CD4-positive, alpha-beta T cell treated with Interleukin-4 for 4 hours (primary cell): ENCODE data around the gene PHF21A.

Experiments
- DNase-seq: peaks from one replicate; pipeline ENCODE4 v3.0.0-alpha.2; 2020

The PHF21A gene

DNA sequence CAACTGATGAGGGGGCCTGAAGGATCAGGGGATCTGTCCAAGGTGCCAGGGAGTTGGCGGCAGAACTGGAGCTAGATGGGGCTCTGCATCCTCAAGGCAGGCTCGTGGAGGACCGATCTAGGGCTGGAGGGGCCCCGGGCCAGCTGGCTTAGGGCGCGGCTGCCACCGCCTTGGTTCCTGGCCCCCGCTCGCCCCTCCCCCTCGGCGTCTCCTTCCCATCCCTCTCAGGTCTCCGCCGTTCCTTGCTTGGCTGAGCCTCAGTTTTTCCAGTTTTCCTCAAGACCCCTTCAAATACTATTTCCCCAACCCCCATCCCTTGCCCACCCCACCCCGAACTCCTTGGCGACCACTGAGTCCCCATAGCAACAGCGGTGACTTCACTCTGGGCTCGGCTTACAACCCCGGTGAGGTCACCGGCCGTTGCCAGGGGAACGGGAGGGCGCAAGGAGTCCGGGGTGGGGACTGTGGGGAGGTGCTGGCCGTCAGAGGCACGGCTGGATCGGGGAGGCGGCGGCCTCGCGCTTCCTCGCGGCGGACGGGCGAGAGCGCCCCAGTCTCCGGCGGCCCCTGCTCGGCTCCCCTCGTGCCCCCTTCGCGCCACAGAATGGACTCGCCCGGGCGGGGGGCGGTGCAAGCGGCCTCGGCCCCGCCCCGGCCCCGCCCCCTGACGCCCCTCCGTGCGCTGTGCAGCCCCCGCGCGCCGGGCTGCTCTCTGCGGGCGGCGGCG lies 221.6 kb downstream of the PHF21A start:
- DNase-seq, result peak; percentile 69

DNA sequence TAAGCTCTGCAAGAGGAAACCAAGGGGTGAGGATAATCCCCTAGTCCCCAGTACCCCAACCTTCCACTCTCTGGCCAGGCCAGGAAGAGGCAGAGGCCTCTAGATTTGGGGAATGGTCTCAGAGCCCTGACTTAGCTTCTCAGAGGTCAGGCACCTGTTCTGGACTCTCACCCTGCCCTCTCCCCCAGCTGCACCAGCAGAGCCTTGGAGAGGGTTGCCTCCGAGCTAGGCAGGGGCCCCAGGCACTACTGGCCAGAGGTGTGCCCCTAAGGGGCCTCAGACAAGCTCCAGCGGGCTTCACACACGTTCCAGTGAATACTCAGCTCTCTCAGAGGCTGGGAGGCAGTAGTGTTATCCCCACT lies 222.2 kb downstream of the PHF21A start:
- no peak for DNase-seq

DNA sequence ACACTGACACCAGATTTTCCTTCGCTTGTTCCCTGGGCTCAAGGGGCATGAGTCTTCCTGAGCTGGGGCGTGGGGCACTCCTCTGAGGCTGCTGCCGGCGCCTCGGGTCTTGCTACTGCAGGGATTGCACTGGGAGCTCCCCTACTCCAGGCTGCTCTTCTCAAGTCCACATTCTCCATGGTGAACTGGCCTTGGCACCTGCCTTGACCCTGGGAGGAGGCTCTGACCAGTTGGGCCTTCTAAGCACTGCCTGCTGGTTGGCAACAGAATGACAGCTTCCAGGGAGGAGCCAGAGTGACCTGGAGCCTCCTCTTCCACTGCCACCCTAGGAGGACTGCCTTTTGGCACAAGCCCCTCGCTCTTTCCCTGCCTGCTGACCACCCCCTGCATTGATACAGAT lies 223.7 kb downstream of the PHF21A start:
- no peak for DNase-seq

DNA sequence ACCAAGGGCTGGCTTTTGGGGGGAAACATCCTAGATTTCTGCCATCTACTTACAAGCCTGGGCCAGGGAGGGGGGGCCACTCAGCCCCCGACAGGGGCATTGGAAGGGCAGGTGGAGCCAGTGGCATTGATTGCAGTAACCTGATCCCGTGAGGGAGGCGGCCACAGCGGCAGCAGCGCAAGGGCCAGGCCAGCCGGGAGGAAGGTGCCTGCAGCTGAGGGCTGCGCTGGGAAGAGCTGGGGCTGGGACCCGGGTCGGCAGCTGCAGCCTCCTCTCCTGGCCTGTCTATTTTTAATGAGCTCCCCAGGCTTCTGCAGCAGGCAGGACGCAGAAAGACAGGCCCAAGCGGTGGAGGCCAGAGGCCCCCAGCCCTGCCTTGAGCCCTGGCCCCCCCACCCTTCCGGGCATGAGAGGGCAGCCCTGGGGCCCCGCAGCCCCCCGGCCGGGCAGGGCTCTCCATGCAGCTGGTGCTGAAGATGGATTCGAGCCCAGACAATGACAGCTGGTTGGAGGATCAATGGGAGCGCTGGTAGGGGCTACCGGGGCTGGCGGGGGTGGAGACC lies 224.8 kb downstream of the PHF21A start:
- DNase-seq, result no peak

DNA sequence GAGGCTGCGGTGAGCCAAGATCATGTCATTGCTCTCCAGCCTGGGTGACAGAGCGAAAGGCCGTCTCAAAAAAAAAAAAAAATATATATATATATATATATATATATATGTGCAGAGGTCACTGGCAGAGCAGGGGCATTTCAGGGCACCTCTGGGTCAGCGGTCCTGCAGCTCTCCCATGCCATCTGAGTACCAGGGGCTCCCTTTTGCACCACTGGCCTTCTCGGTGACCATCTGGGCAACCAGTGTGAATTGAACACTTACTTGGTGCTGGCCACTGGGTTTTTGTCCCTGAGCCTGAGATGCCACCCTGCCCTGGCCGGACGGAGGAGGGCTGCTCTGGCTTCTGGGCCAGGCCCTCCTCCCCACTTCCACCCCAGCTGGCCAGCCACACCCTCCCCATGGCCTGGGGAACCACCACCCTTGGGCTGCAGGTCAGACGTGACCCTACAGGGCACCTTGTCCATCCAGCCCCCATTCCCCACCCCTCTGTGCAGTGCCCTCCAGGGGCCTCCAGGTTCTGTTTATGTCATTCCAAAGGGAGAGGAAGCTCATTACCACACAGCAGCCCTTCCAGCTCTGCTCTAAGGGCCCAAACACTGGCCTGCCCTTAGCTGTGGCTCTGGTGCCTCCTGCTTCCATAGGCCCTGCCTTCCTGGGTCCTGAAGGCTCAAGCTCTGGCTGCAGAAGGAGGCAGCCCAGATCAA lies 225.5 kb downstream of the PHF21A start:
- DNase-seq, result no peak

DNA sequence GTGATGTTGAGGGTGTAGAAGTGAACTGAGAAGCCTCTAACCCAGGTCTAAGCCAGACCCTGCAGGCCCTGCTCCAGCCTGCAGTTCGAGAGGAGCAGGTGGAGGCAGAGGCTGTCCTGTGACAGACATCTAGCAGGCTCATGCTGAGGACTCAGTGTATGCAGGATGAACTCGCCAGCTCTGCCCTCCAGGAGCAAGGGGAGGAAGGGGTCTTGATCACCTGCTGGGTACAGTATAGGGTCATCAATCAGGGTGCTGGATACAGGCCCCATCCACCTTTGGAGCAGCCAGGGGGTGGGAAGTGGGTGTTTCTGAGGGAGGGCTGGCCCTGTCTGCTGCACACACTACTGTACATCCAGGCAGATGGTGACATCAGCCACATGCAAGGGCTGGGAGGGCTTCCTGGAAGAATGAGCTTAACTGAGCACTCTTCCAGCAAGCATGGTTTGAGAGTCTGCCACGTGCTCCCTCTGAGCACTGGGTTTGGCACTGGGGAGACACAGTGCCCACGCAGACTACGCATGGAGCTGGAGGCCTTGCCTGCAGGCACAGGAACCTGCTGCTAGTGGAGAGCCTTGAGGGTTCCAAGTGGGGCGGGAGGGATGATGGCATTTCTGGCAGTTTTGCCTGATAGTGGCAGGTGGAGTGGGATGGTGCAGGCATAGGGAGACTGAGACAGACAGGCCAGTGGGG lies 226.6 kb downstream of the PHF21A start:
- DNase-seq, result no peak

DNA sequence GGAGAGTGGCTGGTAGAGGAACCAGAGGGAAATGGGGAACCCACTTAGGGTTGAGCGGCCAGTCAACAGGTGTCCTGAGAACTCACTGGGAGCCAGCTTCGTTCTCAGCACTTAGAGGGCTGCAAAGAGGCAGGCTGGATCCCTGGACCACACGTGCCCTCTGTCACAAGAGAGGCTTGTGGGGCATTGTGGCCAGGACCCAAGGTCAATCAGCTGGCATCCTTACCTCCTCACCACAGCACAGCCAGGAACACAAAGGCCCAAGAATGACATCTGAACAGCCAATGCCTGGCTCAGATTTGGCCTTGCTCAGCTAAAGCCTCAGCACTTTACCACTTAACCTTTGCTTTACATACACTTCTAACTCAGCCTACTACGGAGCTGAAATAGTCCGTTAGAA lies 228.4 kb downstream of the PHF21A start:
- DNase-seq, result no peak

DNA sequence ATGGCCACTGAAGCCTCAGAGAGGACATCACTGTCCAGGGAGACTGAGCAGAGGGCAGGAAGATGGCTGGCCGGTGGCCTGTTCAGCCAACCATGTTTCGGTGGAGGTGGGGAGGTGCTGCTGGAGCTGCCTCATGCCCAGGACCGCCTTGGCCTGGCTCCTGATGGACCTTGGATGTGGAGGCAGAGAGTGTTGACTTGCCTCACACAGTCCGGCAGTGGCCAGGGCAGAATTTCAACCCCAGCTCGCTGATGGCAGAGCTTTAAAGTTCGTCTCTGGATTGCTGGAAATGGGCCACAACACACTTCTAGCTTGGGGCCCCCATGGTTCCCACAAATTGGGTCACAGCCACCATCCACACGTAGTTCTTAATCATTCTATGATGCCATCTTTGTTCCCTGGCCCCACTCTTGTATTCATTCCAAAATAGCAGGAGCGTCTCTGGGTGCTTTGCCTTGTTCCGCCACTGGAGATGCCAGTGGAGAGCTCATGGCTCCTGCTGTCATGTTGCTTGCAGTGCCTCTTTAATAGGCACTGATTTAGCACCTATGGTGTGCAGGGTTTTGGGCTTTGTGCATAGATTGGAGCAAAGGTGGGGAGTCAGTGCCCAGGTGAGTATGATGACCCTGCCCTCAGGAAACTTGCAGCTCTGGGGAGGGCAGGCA lies 230.2 kb downstream of the PHF21A start:
- DNase-seq, result no peak

DNA sequence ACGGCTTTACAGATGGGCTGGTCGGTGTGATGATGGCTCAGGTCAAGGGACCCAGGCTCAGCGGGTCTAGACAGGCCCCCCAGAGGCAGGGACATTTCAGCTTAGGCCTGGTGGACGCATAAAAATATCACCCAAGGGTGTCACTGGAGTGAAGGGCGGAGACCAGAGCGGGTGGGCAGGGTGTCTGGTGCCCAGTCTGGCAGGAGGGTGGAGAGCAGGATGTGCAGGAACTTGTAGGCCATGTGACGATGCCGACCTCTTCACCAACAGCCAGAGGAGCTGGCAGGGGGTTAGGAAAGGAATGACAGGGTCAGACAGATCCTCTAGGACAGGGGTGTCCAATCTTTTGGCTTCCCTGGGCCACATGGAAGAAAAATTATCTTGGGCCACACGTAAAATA lies 231.3 kb downstream of the PHF21A start:
- DNase-seq, result no peak

DNA sequence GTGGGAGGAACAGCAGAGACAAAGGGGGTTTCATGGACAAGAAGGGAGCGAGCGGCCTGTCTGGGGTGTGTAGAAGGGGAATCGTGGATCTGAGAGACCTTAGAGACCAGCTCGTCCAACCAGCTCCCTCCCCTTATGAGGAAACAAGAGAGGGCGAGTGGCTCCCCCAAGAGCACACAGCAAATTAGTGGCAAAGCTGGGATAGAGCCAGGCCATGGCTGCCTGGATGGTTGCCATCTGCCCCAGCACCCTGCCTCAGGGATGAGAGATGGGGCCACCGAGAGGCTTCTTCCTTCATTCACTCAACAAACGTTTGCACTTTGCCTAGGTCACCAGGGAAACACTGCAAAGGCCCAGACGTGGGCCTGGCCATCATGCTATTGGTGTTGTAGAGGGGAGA lies 231.7 kb downstream of the PHF21A start:
- no peak for DNase-seq

DNA sequence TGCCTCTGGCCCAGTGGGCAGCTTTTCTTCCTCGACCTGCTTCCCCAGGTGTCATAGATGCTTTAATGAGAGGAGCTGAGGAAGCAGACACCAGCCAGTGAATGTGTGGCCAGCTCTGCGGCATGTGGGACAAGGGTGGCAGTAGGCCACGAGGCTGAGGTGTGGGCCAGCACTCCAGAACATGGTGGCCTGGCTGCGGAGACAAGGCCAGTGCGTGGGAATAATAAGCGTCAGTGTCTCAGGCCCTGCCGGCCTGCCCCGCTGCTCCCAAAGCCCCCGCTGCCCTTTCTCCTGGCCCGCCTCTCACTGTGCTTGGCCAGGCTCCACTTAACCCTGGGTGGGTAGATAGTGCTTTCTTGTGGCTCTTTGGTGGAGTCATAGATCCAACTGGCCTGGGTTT lies 233.7 kb downstream of the PHF21A start:
- DNase-seq, result no peak

DNA sequence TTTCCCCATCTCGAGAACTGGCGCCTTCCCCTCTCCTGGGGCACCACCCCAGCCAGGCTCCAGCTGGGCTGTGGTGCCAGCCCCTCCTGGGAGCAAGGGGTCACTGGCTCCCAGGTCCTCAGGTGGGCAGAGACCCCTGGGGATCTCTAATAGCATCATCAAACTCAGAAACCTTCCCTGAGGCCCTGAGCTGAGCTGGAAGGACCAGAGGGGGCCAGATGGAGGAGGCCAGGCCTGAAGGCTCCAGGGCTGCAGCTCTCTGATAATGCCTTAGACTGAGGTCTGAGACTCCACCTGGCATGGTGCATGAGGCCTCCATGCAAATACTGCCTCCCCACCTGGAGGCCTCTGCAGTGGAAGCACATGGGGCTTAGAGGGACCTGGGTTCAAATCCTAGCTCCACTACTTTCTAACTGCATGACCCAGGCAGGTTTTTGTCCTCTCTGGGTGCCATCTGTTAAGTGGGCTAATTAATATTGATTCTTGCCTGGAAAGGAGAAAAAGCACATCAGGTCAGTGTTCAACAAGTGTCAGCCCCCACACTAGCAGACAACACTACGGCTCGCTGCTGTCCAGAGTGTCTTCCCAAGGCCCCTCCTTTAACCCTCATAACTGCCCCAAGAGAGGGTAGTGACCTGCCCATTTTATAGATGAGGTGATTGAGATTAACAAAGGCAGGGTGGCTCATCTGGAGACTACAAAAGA lies 234.3 kb downstream of the PHF21A start:
- no peak for DNase-seq

DNA sequence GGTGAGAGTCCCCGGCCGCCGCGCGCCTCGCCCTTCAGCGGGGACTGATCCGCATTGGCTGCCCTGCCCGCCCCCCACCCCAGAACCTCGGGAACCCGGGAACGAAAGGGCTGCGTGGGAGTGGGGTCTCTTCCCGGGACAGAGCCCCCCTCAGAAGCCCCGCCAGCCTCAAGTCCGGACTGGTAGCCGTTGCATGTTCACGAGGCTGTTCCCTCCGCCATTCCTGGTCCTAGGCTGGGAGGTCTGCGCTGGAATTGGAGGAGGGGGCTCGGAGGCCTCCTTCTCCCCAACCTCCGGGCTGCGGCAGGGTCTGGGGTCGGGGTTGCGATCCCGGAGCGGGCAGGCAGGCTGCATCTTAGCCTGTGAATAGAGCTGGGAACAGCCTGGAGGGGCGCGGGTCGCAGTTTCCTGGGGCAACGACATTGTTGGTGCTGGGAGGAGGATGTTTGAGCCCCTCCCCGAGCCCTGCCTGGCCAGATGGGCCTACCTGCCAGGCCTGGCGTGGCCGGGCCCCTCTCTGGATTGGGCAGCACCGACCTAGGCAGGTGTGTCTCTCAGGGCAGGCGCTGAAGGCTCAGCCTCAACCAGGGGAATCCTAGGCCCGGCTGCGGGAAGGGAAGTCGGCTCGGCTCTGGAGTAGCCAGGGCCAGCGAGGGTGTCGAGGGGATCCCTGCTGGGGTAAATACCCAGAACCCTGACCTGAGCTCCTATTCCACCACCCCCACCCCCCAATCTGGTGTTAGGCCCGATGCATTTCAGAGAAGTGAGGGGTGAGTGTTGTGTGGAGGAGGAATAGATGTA lies 235.1 kb downstream of the PHF21A start:
- no peak for DNase-seq

DNA sequence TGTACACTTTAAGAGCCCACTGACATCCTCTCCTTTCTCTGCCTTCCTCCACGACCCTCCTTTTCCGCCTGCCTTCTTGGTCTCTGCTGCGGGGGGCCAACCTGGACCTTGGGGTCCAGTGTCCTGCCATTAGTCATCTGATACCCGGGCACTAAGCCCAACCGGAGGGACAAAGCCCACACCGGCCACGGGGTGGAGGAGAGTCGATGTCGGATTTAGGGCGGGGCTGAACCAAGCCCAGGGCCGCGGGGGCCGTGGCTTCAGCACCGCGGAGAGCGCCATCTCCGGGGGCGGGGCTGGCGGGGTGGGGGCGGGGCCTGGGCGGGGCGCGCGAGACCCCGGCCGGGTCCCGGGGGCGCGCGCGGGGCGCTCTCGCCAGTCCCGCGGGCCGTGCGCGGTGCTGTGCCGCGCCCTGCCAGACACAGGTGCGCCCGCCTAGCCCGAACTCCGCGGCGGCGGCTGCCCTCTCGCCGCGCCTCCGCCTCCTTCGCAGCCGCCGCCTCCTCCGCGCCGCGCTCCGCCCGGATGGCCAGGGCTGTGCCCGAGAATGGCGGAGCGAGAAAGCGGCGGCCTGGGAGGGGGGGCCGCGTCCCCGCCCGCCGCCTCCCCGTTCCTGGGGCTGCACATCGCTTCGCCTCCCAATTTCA lies 235.9 kb downstream of the PHF21A start, which contains the start of gene MAPK8IP1:
MAPK8IP1 (plus strand) TSS at position 378 of the 647 bp plus-strand sequence; CDS start at position 548, 170 bp downstream.
- peak; percentile 31 for DNase-seq

DNA sequence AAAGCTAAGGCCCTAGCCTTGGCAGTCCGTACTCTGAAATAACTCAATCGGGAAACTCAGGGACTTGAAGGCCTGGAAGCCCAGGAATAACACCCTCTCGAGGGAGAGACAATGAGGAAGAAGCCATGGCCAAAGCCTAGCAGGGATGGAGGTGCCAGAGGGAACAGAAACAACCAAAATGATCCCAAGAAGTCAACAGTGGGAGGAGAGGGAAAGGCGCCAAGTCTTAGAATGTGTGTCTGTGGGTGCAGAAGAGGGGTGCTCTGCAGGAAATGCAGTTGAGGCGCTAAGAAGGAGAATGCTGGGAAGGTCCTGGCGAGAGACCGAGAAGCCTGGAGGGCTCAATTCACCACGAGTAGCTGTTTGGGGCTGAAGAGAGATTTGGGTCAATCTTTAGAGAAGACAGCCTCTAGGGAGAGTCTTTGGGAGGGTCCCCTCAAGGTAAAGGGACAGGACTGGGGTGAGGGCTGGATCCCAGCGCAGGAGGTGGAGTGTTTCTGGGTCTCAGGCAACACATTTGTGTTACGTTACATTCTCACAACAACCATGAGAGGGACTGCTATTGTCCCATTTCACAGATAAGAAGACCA lies 236.6 kb downstream of the PHF21A start:
- no peak for DNase-seq
